Tongue (tissue), 2 donors: Measurements from ENCODE around the gene FAM162A. TPM values are rescaled to one million over a fixed set of nuclear protein-coding genes. Genes with fewer than 3 reads are reported as not detected.

Experiments
- DNase-seq: peaks from one replicate; pipeline ENCODE4 v3.0.0-alpha.2; 2015
- total RNA-seq: library from RNA; depleted of rRNA; stranded (reverse); fragments of >200 nt; gene quantifications from one replicate; pipeline ENCODE4 v1.2.3, GENCODE V29; 2014

Gene FAM162A
- total RNA-seq, 1 donor from 2014 or later: 19.1 TPM

GRCh38 chr3:122387709-122388108 lies 3.7 kb downstream of the FAM162A start:
- DNase-seq: no peak

GRCh38 chr3:122389197-122389596 lies 5.2 kb downstream of the FAM162A start:
- no peak for DNase-seq

DNA sequence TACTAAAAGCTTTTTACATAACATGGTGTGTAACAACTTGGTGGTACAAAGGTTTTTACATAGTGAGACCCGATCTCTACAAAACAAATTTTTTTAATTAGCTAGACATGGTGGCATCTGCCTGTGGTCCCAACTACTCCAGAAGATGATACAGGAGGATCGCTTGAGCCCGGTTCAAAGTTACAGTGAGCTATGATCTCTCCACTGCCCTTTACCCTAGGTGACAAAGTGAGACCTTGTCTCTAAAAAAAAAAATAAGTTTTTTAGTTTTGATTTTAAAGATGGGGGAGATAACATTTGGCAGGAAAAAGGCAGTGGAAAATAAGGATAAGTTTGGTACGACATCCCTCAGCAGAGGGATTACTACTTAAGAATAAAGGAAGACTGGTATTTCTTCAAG lies 5.9 kb downstream of the FAM162A start:
- DNase-seq: no peak

DNA sequence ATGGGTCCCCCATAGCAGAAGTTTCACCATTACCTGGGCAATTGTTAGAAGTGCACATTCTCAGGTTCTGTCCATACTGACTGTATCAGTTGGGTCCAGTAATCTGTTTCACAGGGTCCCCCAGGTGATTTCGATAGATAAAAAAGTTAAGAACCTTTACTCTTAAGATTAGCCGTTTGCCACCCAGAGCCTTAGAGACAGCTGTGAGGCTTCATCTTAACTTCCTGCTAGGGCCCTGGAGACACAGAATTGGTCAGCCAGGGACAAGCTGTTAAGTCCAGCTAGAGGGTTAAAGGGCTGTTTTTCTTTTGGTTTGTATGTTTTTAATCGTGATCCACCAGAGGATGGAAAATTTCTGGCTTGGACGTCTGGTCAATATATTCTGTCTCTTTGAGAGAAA lies 6.7 kb downstream of the FAM162A start:
- no peak for DNase-seq

DNA sequence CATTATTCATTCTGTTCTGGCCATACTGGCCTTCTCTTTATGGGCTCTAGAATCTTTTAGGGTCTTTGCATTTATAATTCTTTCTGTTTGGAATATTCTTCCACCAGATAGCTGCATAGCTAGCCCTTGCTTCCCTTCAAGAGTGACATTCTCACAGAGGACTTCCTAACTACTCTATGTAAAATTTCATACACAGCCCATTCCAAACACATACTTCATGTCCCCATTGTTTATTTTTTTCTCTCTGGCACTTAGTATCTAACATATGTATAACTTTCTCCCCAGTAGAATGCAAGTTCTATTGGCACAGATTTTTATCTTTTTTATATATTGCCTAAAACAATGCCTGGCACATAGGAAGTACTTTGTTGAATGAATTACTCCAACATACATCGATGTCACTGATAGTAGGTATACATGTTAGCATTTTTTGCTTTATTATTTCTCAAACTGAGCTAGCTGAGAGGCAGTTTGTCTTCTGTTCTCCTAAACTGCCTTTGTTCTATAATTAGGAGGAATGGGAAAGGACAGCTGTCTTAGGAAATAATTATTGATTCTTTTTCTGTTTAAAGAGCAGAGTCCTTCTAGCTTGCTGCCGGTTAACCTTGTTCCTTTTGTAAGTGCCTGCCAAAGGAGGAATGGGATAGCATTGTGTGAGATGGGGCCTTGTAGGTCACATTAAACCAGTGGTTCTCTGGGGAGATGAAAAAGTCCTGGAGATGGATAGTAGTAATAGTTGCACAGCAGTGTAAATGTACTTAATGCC lies 7.9 kb downstream of the FAM162A start:
- DNase-seq: no peak

DNA sequence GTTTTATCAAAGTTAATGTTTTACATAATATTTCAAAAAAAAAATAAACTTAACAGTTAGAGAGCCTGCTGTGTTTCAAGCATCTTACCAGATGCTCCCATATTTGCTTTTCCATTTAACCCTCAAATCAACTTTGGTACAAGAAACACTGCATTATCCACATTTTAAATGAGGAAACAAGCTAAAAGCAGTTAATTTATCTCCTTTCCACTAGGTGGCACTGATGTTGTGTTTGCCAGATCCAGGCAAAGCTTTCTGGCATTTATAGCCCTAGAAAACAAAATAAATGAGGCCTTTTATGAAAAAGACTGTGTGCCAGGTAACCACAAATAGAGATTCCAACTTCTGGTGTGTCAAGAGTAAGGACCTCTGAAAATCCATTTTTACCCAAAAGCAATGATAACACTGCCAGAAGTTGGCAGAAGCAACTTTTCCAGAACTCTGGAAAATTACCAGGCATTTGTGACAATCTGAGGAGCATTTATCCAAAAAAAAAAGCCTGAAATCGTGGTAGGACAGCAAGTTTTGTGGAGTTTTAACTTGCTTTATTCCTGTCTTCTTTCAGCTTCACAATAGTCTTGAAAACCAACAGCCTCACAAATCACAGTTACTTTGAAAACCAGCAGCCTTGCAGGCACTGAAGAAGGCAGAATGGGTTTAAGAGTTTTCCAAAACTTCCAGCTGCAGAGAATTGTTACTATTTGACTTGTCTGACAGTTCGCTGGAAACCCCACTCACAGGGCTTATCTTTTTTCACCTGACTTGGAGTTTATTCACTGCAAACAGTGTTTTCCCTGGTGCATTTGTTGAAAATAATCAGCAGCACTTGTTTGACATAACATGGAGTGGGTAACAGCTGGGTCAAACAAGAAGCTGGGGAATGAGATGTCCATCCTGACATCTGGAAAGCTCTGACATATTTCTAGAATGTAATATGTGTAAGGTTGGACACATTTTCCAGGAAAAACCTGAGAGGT lies 9.2 kb downstream of the FAM162A start:
- peak; percentile 46 for DNase-seq

DNA sequence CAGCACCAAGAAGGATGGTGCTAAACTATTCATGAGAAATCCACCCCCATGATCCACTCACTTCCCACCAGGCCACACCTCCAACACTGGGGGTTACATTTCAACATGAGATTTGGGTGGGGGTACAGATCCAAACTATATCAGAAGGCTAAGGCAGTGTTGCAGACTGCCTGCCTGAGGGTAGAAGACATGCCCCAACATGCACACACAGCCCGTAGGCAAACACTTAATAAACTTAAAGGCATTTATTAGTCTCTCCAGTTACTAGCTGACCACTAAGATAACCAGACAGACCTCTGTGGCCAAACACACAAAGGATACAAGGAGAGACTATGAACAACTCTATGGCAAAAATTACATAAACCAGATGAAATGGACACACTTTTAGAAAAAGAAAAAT lies 10.2 kb downstream of the FAM162A start:
- DNase-seq: no peak

DNA sequence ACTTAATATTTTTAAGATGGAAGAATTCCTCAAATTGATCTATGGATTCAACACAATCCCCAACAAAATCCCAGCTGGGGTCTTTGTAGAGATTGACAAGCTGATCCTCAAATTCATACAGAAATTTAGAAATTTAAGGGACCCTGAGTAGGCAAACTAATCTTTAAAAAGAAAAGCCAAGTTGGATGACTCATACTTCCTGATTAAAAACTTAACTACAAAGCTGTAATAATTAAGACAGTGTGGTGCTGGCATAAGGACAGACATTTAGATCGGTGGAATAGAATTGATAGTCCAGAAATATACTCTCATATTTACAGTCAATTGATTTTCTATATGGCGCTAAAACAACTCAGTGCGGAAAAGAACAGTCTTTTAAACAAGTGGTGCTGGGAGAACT lies 11.6 kb downstream of the FAM162A start:
- no peak for DNase-seq

GRCh38 chr3:122396511-122396910 lies 12.5 kb downstream of the FAM162A start:
- no peak for DNase-seq

GRCh38 chr3:122397201-122397600 lies 13.2 kb downstream of the FAM162A start:
- DNase-seq: no peak

- no peak for DNase-seq
Observed at GRCh38 chr3:122398920-122399319, 14.9 kb downstream of the FAM162A start.

DNA sequence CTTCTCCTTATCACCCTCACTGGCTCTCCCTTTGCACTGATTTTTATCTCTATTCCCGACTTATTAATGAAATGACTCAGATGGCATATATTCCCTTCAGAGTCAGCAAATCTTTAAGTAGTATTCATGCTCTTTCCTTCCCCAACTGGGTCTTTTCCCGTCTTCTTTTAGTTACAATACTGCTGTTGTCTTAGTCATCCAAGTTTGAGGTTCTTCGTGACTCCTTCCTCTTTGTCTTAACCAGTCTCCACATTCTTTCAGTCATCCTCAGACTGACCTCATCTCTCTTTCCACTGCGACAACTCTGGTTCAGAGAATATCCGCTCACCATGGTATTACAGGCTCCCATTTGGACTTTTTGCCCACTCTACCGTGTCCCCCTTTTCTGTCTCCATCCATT lies 19.5 kb downstream of the FAM162A start:
- DNase-seq: no peak

DNA sequence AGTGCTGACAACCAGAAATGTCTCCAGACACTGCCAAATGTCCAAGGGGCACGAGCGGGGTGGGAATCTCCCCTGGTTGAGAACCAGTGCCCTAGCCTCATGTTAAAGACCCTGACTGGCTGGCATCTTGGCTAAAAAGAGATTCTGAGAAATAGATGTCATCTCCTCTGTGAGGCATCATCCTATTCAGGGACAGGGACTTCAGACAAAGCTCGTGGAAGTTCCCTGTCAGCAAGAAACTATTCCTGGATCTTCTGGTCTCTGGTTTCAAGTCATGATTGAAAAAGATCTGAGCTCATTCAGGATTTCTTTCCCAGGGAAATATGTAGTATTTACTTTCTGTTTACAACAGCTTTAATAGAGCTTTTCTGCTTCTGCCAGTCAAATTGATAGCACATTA lies 21.0 kb downstream of the FAM162A start:
- DNase-seq: no peak

DNA sequence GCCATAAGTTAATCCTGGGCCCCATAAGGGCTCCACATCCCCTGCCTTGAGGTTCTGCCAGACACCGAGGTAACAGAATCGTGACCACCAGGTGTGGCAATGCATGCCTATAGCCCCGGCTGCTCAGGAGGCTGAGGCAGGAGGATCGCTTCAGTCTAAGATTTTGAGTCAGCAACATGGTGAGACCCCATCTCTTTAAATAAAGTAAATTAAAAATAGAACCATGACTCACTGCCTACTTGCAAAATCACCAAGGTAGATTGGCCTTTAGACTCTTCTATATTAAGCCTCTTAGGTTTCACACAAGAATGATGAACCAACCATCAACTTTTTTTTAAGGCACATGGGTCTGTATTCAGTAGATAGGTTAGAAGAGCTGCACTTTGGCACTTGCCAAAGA lies 22.2 kb downstream of the FAM162A start:
- DNase-seq: no peak

DNA sequence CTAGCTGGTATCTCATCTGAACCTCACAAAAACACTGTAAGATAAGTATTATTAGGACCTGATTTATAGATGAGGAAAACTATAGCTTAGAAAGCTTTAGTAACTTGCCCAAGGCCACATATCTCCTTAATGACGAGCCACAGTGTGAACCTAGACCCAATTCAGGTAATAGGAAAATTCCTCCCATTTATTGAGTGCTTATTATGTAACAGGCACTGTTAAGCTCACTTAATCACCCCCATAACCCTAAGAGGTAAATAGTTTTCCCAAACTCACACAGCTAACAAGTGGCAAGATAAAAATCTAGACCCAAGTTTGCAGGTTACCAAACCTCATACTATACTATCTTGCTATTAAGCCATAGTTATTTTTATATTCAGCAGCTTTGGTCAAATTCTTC lies 24.0 kb downstream of the FAM162A start:
- no peak for DNase-seq

DNA sequence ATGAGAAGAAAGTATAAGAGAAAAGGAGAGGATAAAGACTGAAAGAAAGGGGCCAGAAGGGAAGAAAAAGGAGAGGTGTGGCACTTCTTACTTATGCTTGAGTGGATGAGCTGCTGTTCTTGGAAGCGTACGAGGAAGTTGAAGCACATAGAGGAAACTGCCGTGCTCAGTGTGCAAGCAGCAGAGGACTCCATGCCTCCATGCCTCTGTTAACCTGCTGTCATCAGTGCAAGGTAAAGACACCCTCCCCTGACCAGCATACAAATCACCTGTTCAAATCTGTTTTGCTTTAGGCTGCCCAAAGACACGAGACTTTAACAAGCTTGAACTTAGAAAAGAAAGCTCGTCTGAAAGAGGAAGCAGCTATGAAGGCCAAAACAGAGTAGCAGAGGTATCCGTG lies 25.5 kb downstream of the FAM162A start:
- no peak for DNase-seq

DNA sequence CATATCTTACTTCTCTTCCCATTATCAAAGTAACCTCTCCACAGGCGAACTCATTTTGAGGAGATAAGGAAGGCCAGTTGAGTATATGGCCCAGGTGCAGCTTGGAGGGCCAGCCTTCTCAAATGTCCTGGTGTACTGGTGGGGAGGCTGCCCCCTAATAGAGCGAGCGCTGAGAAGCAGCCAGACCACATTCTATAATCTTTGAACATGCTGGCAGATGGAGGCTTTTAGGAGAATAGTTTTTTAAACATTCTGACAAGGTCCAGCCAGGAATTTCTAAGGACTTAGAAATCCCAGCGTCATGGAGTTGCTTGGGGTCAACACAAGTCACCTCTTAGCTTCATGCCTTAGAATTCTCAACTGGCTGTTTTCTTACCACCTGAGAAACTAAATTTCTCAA lies 26.1 kb downstream of the FAM162A start:
- no peak for DNase-seq

- no peak for DNase-seq
Observed at GRCh38 chr3:122410639-122411038, 26.7 kb downstream of the FAM162A start.

DNA sequence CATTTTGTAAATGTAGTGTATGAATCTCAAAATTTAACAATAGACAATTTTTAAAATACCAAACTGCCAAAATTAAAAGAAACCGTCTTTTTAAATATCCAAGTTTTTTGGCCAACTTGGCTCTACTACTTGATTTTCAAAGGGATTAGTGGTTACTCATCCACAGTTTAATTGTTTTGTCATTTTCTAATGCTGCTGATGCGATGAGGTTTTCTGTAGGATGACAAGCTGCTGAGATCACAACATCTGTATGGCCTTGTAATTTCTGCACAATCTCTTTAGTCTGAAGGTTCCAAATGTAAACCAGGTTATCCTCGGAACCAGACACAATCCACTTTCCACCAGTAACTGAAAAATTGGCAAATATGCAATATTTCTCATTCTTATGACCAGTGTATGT lies 30.4 kb downstream of the FAM162A start:
- DNase-seq: no peak

DNA sequence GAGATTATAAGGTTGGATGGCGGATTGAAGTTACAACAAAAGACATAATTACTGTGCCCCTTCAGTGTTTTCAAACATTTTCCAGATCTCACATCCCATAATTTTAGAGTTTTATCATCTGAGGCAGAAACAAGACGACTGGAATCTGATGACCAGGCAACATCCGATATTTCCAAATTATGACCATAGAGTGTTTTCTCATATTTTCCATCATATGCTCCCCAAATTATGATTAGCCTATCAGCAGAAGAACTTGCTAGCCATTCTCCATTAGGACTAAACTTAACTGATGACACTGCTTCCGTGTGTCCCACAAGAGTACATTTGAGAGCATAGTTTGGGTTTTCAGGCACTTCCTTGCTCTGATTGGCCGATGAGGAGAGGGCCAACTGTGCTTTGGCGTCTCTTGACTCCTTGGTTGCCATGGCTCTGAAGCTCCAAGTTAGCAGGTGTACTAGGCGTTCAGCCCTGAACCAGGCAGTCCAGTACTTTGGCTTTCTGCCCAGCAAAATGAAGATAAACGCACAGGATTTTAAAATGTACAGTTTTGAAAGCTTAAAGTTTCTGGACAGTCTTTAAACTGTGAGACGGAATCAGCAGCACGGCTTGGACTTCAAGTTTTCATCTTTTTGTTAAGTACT lies 31.2 kb downstream of the FAM162A start:
- peak; percentile 78 for DNase-seq

DNA sequence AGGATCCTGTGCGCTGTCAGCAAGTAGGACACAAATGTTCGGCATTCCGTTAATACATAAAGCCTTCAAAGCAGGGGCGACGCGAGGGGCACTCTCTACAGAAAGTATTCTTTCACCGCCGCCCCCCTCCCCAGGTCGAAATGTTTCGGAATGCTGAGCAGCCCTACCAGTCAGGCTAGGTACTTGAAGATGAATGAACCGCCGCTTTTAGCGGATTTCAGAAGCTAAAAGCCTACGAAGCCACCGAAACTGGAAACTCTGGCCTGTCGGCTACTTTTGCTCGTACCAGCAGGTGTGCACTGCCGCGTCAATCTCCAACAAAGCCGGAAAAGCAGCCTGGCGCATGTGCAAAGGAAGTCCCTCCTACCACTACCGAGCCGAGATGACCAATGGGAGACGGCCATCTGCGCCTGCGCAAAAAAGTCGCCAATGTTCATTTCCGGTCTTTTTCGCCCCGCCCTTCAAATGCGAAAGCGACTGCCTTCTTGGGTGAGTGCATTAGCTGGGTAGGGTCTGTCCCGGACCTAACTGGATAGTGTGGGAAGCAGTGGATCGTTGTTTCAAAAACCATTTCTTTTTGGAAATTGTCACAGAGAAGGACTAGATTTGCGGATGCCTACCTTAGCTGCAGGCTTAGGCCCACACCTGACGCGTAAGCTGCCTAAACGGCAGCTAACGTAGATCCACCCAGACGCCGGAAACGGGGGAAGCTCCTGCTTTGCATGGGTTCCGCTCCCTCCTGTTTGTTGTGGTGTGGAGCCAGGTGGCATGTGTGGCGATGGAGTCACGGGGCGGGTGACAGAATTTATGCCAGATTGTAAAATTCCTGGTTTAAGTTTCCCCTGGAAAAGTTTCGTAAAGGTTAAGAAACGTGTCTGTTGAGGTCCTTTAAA lies 32.0 kb downstream of the FAM162A start, which contains the start of gene WDR5B:
Gene WDR5B (minus strand): TSS at position 301 of the 893 bp plus-strand sequence. CDS start 534 bp downstream, outside the sequence.
- DNase-seq: peak; percentile 100

DNA sequence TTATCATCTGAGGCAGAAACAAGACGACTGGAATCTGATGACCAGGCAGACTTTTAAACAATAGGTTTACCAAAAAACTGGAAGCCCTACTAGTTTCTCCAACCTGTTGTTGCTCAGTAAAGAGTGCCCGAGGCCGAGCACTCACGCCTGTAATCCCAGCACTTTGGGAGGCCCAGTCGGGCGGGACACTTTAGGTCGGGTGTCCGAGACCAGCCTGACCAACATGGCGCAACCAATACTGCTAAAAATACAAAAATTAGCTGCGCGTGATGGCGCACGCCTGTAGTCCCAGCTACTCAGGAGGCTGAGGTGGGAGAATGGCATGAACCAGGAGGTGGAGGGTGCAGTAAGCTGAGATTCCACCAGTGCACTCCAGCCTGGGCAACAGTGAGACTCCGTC lies 33.0 kb downstream of the FAM162A start:
- peak; percentile 5 for DNase-seq
